DND-41 (cell line): Measurements from ENCODE around the gene BRAT1.

Source experiments
- ATAC-seq: fragments of 200-7000 bp; cut with Tn5 transposase; 3 replicates; pipeline ENCODE4 v1.9.1; 2021; ENCODE audit warnings: low read depth; ENCODE audit not compliant: insufficient read depth
- DNase-seq: peaks from one replicate; pipeline ENCODE4 v3.0.0-alpha.2; 2020
- H2AFZ ChIP-seq: 2 replicates; pipeline ENCODE4 v1.6.0; 2012; ENCODE audit warnings: low read depth, low read length
- H3K27ac ChIP-seq: 2 replicates; pipeline ENCODE4 v1.5.1; 2012; ENCODE audit warnings: low read length, inconsistent platforms
- H3K27me3 ChIP-seq: fragments of 200-600 bp; sonication (generic); 2 replicates; pipeline ENCODE4 v1.6.0; 2012; ENCODE audit warnings: low read length, mild to moderate bottlenecking, inconsistent platforms; ENCODE audit not compliant: insufficient read depth, poor library complexity
- H3K36me3 ChIP-seq: 2 replicates; pipeline ENCODE4 v1.5.1; 2012; ENCODE audit warnings: low read length, inconsistent platforms; ENCODE audit not compliant: insufficient read depth
- H3K4me1 ChIP-seq: 2 replicates; pipeline ENCODE4 v1.5.1; 2012; ENCODE audit warnings: mild to moderate bottlenecking, low read length; ENCODE audit not compliant: insufficient read depth
- H3K4me2 ChIP-seq: 2 replicates; pipeline ENCODE4 v1.6.0; 2012; ENCODE audit warnings: mild to moderate bottlenecking, moderate library complexity, low read length, inconsistent platforms; ENCODE audit not compliant: insufficient read depth
- H3K4me3 ChIP-seq, 2 experiments: fragments of 200-600 bp in 1 of 2; shearing (Covaris generic) in 1 of 2; 2 replicates each; pipeline ENCODE4 v1.5.1; 2012 to 2016; ENCODE audit warnings: inconsistent platforms in 2 of 2, low read length in 2 of 2, mild to moderate bottlenecking in 2 of 2, low read depth in 1 of 2, moderate library complexity in 1 of 2
- H3K79me2 ChIP-seq: 2 replicates; pipeline ENCODE4 v1.6.0; 2012; ENCODE audit warnings: low read length, inconsistent platforms; ENCODE audit not compliant: insufficient read depth
- H3K9ac ChIP-seq: 2 replicates; pipeline ENCODE4 v1.6.0; 2012; ENCODE audit warnings: low read depth, mild to moderate bottlenecking, inconsistent platforms, low read length, moderate library complexity
- H3K9me3 ChIP-seq: 2 replicates; pipeline ENCODE4 v1.5.1; 2012; ENCODE audit warnings: low read length, moderate library complexity, mild to moderate bottlenecking, inconsistent platforms; ENCODE audit not compliant: insufficient read depth, severe bottlenecking
- H4K20me1 ChIP-seq: 2 replicates; pipeline ENCODE4 v1.6.0; 2012; ENCODE audit warnings: low read length; ENCODE audit not compliant: insufficient read depth
- CTCF ChIP-seq: IDR thresholded peaks from 2 replicates; pipeline ENCODE4 v1.5.1; 2012; ENCODE audit warnings: borderline replicate concordance, low read length, moderate library complexity, mild to moderate bottlenecking; ENCODE audit not compliant: poor library complexity, severe bottlenecking; ENCODE audit errors: extremely low read depth
- EZH2 ChIP-seq: IDR thresholded peaks from 3 replicates; pipeline ENCODE4 v1.6.1; 2012; ENCODE audit warnings: borderline replicate concordance, low read depth, mild to moderate bottlenecking, moderate library complexity, low read length, inconsistent platforms; ENCODE audit not compliant: severe bottlenecking

The BRAT1 gene

GRCh38 chr7:2503056-2503941 lies 52.0 kb downstream of the BRAT1 start:
- Histone ChIP-seq H2AFZ (no peak overlapping the region), H3K27me3 (no peaks in the 10 kb centered on the region), H3K27ac (no peak overlapping the region), H3K4me2 (no peak overlapping the region), H3K9ac (no peak overlapping the region), H3K79me2 (no peaks in the 10 kb centered on the region), H3K4me1 (peaks cover 12% of the 10 kb centered on the region), H3K9me3 (no peaks in the 10 kb centered on the region), H3K36me3 (no peaks in the 10 kb centered on the region), H3K4me3 (no peak overlapping the region), H4K20me1 (peaks cover 10% of the 10 kb centered on the region)
- TF ChIP-seq EZH2 (no peak), CTCF (no peak)
- no peak for ATAC-seq
- DNase-seq: no peak

- DNase-seq (no peak), ATAC-seq (no peak)
- Histone ChIP-seq H3K4me2 (no peak overlapping the region), H3K9ac (no peak overlapping the region), H4K20me1 (peaks cover 10% of the 10 kb centered on the region), H3K79me2 (no peaks in the 10 kb centered on the region), H3K4me3 (no peak overlapping the region), H2AFZ (no peak overlapping the region), H3K9me3 (no peaks in the 10 kb centered on the region), H3K27ac (no peak overlapping the region), H3K4me1 (peaks cover 5% of the 10 kb centered on the region), H3K36me3 (no peaks in the 10 kb centered on the region), H3K27me3 (no peaks in the 10 kb centered on the region)
- no peak for TF ChIP-seq EZH2
- TF ChIP-seq CTCF: no peak
These were observed 52.7 kb downstream of the BRAT1 start for GRCh38 chr7:2502647-2502966.

GRCh38 chr7:2501947-2502646 lies 53.2 kb downstream of the BRAT1 start:
- no peaks in the 10 kb centered on the region for H3K36me3 ChIP-seq
- no peak for DNase-seq
- no peaks in the 10 kb centered on the region for H3K27me3 ChIP-seq
- no peak for ATAC-seq
- peaks cover 10% of the 10 kb centered on the region for H4K20me1 ChIP-seq
- no peak overlapping the region for H3K4me2 ChIP-seq
- peaks cover under 1% of the 10 kb centered on the region; the same call in 1 of the 2 replicates for H3K4me1 ChIP-seq
- no peak overlapping the region for H3K27ac ChIP-seq
- no peak overlapping the region for H3K9ac ChIP-seq
- H3K79me2 ChIP-seq: no peaks in the 10 kb centered on the region
- TF ChIP-seq EZH2 (no peak), CTCF (no peak)
- no peaks in the 10 kb centered on the region for H3K9me3 ChIP-seq
- H2AFZ ChIP-seq: no peak overlapping the region
- H3K4me3 ChIP-seq: no peak overlapping the region
